Stimulated activated CD8-positive, alpha-beta memory T cell treated with anti-CD3 and anti-CD28 coated beads, Interleukin-15, amount 100 ng/mL, for 1 hour (primary cell): ENCODE data around the gene TGM2.

Experiments used
- DNase-seq: peaks from one replicate; pipeline ENCODE4 v3.0.0-alpha.2; 2020; ENCODE audit warnings: low read depth

Gene TGM2

GRCh38 chr20:38175304-38176180 lies 10.5 kb upstream of the TGM2 start:
- no peak for DNase-seq

- no peak for DNase-seq
These were observed 8.4 kb upstream of the TGM2 start for GRCh38 chr20:38173237-38174156.

DNA sequence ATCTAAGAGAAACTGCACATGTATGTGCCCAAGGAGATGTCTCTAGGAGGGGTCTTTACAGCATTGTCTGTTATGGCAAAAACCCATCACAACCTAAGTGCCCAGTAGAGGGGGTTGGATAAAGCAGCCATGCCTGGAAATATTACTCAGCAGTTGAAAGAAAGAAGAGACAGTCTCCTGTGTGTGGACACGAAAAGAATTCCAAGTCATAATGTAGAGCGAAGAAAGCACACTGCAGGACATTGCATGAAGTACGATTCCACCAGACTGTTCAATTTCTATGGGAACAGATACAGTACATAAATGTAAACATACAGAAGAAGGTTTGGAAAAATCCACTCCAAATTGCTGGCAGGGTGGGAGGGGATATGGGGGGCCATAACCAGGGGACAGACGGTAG lies 7.3 kb upstream of the TGM2 start:
- no peak for DNase-seq

GRCh38 chr20:38171675-38172043 lies 6.6 kb upstream of the TGM2 start:
- DNase-seq, result no peak

DNA sequence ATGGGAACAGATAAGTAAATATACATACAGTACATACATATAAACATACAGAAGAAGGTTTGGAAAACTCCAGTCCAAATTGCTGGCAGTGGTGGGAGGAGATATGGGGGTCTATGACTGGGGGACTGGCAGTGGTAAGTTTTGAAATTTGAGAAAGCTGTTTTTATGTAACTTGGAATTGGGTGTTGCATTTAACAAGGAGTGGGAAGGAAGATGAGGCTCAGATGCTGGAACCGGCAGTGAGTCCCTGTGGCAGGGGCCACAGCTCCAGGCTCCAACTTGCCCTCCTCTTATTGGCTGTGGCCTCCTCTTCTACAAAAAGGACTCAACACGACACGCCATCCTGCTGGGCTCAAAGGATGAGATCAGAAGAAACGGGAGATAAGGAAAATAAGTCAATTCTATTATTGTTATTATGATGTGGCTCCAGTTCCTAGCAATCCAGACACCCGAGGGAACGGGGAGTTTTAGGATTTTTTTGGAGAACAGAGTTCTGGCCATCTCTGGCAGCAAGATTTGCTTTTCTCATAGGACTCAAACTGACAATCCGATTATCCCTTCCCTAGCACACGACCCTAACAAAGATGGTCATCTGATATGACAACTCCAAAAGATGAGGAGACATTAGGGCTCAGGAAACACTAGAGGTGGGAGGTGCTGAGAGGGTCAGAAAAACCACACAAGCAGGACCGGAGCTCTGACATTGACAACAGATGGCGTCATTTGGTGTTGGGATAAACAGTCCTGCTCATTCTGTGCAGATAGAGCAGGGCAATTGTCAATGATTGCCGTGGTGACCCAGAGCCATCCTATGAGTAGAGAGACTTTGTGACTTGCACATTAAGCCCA lies 6.0 kb upstream of the TGM2 start:
- DNase-seq, result no peak

GRCh38 chr20:38170219-38170825 lies 5.3 kb upstream of the TGM2 start:
- no peak for DNase-seq

DNA sequence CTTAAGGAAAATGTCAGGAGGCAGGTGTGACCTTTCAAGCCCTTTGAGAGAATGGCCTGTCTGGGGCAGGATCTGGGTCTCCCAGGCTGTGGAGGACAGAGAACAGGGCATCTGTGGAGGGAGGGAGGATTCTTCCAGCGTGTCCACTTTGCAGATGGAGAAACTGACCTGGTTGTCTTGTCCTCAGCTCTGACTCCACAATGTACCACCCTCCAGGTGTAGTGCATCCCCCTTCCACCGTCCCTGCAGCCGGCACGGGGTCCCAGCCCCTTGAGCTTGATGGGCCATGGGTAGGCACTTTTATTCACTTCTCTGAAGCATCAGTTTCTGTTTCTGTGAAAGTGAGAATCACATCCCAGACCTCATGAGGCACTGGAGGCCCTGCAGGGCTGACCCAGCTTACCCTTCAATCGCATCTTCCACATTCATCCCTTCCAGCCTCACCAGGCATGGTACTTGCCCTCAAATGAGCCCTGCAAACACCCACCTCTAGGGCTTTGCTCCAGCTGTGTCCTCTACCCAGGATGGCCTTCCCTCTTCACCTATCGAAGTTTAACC lies 4.6 kb upstream of the TGM2 start:
- DNase-seq, result no peak

DNA sequence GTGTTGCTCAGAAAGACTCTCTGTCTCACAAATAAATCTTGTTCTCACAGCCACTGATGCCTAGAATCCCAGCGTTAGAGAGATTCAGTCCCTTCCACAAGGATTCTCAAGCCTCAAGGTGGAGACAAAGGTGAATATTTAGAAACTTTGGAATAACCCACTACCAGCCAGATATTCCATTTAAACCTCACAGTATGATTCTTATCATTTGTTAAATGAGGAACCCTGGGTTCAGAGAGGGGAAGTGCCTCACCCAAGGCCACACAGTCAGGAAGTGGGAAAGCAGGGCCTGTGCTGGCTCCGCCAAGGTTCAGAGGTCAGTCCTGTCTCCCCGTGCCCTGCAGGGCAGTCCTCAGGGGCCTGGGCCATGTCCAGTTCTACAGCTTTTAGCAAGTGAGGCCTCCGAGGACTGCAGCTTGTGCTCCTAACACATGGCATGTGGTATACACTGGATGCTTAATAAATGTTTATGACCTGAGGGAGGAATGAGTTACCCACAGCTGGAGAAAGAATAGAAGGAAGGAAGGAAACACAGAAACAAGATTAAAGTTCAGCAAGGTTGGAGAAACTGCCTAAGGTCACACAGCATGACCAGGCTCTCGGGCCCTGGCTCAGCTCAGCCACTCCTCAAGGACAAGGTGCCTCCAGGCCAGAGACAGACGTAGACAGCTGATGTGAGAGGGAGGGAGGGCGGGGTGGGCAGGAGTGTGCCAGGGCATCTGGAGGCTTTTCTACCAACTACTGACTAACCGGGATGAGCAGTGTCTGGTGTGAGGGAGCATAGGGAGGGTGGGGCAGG lies 3.9 kb upstream of the TGM2 start:
- DNase-seq, result no peak

DNA sequence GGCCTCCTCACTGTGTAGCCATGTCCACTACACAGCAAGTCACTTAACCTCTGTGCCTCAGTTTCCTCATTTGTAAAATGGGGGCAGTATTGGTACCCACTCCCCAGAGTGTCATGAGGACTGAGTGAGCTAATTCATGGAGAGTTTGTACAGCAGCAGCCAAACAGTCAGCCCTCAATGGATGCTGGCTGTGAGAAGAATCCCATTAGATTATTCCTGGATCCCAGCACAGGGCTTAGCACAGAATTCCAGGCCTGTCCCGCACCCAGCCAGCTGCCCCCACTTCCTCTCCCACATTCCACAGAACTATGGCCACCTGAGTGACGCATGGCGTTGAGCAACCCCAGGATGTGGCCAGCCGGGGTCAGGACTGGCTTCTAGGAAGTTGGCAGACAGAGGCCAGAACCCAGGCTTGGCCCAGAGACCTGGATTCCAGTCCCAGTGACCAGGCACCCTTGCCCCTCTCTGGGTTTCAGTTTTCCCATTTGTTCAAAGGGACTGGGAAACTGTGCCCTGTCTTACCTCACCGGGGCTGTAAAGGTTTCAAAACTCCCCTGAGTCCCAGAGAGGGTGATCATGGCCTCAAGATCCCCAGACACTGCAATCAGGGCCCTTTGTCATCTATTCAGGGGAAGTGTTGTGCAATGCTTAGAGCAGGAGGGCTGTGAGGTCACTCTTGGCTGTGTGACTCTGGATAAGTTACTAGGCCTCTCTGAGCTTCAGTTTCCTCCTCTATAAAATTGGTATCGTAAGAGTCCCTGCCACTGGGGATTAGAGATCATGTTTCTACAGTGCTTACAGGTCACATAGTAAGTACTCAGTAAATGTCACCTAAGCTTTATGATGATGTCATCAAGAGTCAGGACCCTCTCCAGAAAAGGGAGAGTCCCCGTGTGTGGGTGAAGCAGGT lies 3.0 kb upstream of the TGM2 start:
- no peak for DNase-seq

GRCh38 chr20:38167328-38167850 lies 2.3 kb upstream of the TGM2 start:
- DNase-seq, result no peak

- DNase-seq, result no peak
These were observed 1.7 kb upstream of the TGM2 start for GRCh38 chr20:38166703-38167233.

GRCh38 chr20:38165966-38166702 lies 1.1 kb upstream of the TGM2 start:
- DNase-seq, result no peak

- DNase-seq, result no peak
These were observed 414 bp downstream of the TGM2 start for GRCh38 chr20:38164624-38165088.

GRCh38 chr20:38164069-38164468 lies 1.0 kb downstream of the TGM2 start:
- no peak for DNase-seq

GRCh38 chr20:38162878-38163875 lies 1.9 kb downstream of the TGM2 start:
- no peak for DNase-seq

DNA sequence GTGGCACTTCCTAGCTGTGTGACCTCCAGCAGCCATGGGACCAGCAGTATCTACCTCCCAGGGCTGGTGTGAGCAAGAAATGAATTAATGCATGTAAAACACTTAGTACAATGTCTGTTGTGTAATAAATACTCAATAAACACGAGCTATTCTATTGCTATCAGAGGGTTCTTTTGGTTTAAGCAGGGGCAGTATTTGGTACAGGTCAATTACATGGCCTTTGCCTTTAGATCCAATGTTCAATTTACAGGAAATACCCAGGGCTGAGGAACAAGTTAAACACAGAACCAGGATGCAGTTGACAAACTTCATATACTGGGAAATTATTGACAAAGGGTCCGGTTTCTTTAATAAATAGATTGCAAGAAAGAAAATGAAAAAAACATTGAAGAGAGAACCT lies 2.9 kb downstream of the TGM2 start:
- no peak for DNase-seq

GRCh38 chr20:38161412-38161774 lies 3.7 kb downstream of the TGM2 start:
- no peak for DNase-seq
